Stimulated activated CD8-positive, alpha-beta memory T cell treated with anti-CD3 and anti-CD28 coated beads, Interleukin-2, amount 100 ng/mL, for 1 hour (primary cell): ENCODE data around the gene SRP9.

Experiments used
- DNase-seq, 2 donors: peaks; one replicate each; pipeline ENCODE4 v3.0.0-alpha.2; 2020; ENCODE audit warnings: low read depth in 2 of 2

SRP9 gene

GRCh38 chr1:225777583-225778336 lies at the start of gene SRP9:
Gene SRP9 (plus strand): TSS chr1:225777826. CDS start chr1:225777941, 115 bp downstream.
- DNase-seq, result peak; percentile 97 to 98

GRCh38 chr1:225731491-225731890 lies 46.1 kb upstream of the SRP9 start:
- no peak for DNase-seq

- no peak for DNase-seq
These were observed 44.4 kb upstream of the SRP9 start for GRCh38 chr1:225733254-225733653.

GRCh38 chr1:225735252-225736149 lies 42.1 kb upstream of the SRP9 start:
- DNase-seq, result no peak

GRCh38 chr1:225736437-225737098 lies 41.1 kb upstream of the SRP9 start:
- no peak for DNase-seq

GRCh38 chr1:225737161-225737560 lies 40.5 kb upstream of the SRP9 start:
- no peak for DNase-seq

GRCh38 chr1:225737866-225738265 lies 39.8 kb upstream of the SRP9 start:
- DNase-seq, result no peak

- no peak for DNase-seq
These were observed 38.9 kb upstream of the SRP9 start for GRCh38 chr1:225738763-225739162.

GRCh38 chr1:225739542-225740107 lies 38.0 kb upstream of the SRP9 start:
- no peak for DNase-seq

GRCh38 chr1:225744745-225745144 lies 32.9 kb upstream of the SRP9 start:
- DNase-seq, result no peak

GRCh38 chr1:225745273-225745672 lies 32.4 kb upstream of the SRP9 start:
- DNase-seq, result no peak

GRCh38 chr1:225746361-225747179 lies 31.1 kb upstream of the SRP9 start:
- no peak for DNase-seq

- no peak for DNase-seq
These were observed 30.1 kb upstream of the SRP9 start for GRCh38 chr1:225747566-225747965.

GRCh38 chr1:225748529-225748928 lies 29.1 kb upstream of the SRP9 start:
- no peak for DNase-seq

GRCh38 chr1:225749706-225750105 lies 27.9 kb upstream of the SRP9 start:
- no peak for DNase-seq

GRCh38 chr1:225750420-225750819 lies 27.2 kb upstream of the SRP9 start:
- no peak for DNase-seq

- no peak for DNase-seq
These were observed 26.5 kb upstream of the SRP9 start for GRCh38 chr1:225750875-225751824.

- no peak for DNase-seq
These were observed 25.4 kb upstream of the SRP9 start for GRCh38 chr1:225752245-225752644.

GRCh38 chr1:225754940-225755641 lies 22.5 kb upstream of the SRP9 start:
- no peak for DNase-seq
